CD4-positive, alpha-beta memory T cell (primary cell): ENCODE measurements around the gene A2ML1. TPM values are rescaled to one million over a fixed set of nuclear protein-coding genes. Genes with fewer than 3 reads are reported as not detected.
"Not testable (repeated sequence)": the region's sequence is repeated elsewhere in the genome, so short reads cannot be mapped to it uniquely, and the experiment has no call there.

Source experiments
- CTCF ChIA-PET: fragments of 350-600 bp; sonication (Branson Sonifier 250); formaldehyde crosslinking; loops from one replicate; lab custom pipeline; 2021; ENCODE audit warnings: inconsistent platforms; ENCODE audit not compliant: partially characterized antibody; lab: Charles Lee
- POLR2A ChIA-PET: fragments of 350-600 bp; sonication (Branson Sonifier 250); formaldehyde crosslinking; loops from one replicate; lab custom pipeline; 2021; ENCODE audit not compliant: partially characterized antibody; lab: Charles Lee
- DNase-seq, 5 donors: peaks; one replicate each; pipeline versions ENCODE4 v3.0.0 to v3.0.0-alpha.2; 2020 to 2022; ENCODE audit warnings: mixed read lengths in 1 of 5
- H3K27ac ChIP-seq: one replicate; pipeline ENCODE4 v1.7.0; 2013; ENCODE audit warnings: low read depth, low read length
- H3K27me3 ChIP-seq: 2 replicates; pipeline ENCODE4 v1.7.0; 2013; ENCODE audit warnings: mild to moderate bottlenecking, low read length, moderate library complexity; ENCODE audit not compliant: insufficient read depth
- H3K36me3 ChIP-seq: 2 replicates; pipeline ENCODE4 v1.7.0; 2013; ENCODE audit warnings: mild to moderate bottlenecking, low read length, moderate library complexity; ENCODE audit not compliant: insufficient read depth
- H3K4me1 ChIP-seq: 2 replicates; pipeline ENCODE4 v1.7.0; 2013; ENCODE audit warnings: mild to moderate bottlenecking, low read length, moderate library complexity; ENCODE audit not compliant: insufficient read depth
- H3K4me3 ChIP-seq, 2 donors: one replicate each; pipeline ENCODE4 v1.7.0; 2013; ENCODE audit warnings: low read length in 2 of 2, mild to moderate bottlenecking in 1 of 2
- H3K9me3 ChIP-seq, 2 donors: one replicate each; pipeline ENCODE4 v1.7.0; 2013; ENCODE audit warnings: low read length in 2 of 2, control low read depth in 1 of 2; ENCODE audit not compliant: control insufficient read depth in 1 of 2
- H3K27ac Mint-ChIP-seq, 7 donors: one replicate each; pipeline ENCODE4 v1.8.0; 2020 to 2021; ENCODE audit warnings: mixed read lengths in 7 of 7, mild to moderate bottlenecking in 6 of 7, inconsistent platforms in 3 of 7, moderate library complexity in 3 of 7
- H3K27me3 Mint-ChIP-seq, 2 donors: one replicate each; pipeline ENCODE4 v1.8.0; 2020 to 2021; ENCODE audit warnings: mixed read lengths in 2 of 2
- H3K36me3 Mint-ChIP-seq, 2 donors: one replicate each; pipeline ENCODE4 v1.8.0; 2020 to 2021; ENCODE audit warnings: mixed read lengths in 2 of 2, inconsistent platforms in 1 of 2, mild to moderate bottlenecking in 1 of 2
- H3K4me1 Mint-ChIP-seq, 4 donors: one replicate each; pipeline ENCODE4 v1.8.0; 2020 to 2021; ENCODE audit warnings: mixed read lengths in 4 of 4, mild to moderate bottlenecking in 1 of 4
- H3K4me3 Mint-ChIP-seq, 8 donors: one replicate each; pipeline ENCODE4 v1.8.0; 2020 to 2021; ENCODE audit warnings: mixed read lengths in 8 of 8, mild to moderate bottlenecking in 7 of 8, moderate library complexity in 6 of 8, inconsistent platforms in 3 of 8
- H3K9me3 Mint-ChIP-seq, 8 donors: one replicate each; pipeline ENCODE4 v1.8.0; 2020 to 2021; ENCODE audit warnings: mixed read lengths in 8 of 8, mild to moderate bottlenecking in 5 of 8, inconsistent platforms in 3 of 8, moderate library complexity in 1 of 8
- intact Hi-C: fragments of 100-400 bp; cut with micrococcal nuclease; formaldehyde crosslinking; loops from one replicate; pipeline ENCODE4 v1.15.1; 2023
- polyA plus RNA-seq, 2 donors: library from polyadenylated mRNA; unstranded; fragments of 300-500 nt; fragmentation: Illumina TruSeq; gene quantifications; one replicate each; pipeline ENCODE4 v1.2.3, GENCODE V29; 2021
- total RNA-seq, 2 experiments: library from RNA; stranded (reverse); gene quantifications; one replicate each; pipeline ENCODE4 v1.2.3, GENCODE V29; 2021

A2ML1 gene
- total and polyA plus RNA-seq, 4 experiments from 2014 or later: not detected

GRCh38 chr12:8817856-8818255, 4.6 kb upstream of the A2ML1 start:
- Histone ChIP-seq H3K9me3 (no peaks in the 10 kb centered on the region), H3K27me3 (no peaks in the 10 kb centered on the region), H3K27ac (no peak overlapping the region), H3K36me3 (no peaks in the 10 kb centered on the region), H3K4me3 (no peak overlapping the region), H3K4me1 (no peaks in the 10 kb centered on the region)
- Mint-ChIP-seq H3K4me1 (no peaks in the 10 kb centered on the region), H3K9me3 (no peaks in the 10 kb centered on the region), H3K27me3 (no peaks in the 10 kb centered on the region), H3K27ac (no peak overlapping the region), H3K4me3 (no peak overlapping the region), H3K36me3 (no peaks in the 10 kb centered on the region)
- no peak for DNase-seq
- CTCF ChIA-PET: interaction anchor here (0.6 to 1.2 kb wide), 3 partner anchors 125 to 274 kb away, joined by 4 to 5 read pairs (median 5); no protein-coding TSS in a partner anchor
- intact Hi-C loops: no loop called here
- POLR2A ChIA-PET: no interaction called here

DNA sequence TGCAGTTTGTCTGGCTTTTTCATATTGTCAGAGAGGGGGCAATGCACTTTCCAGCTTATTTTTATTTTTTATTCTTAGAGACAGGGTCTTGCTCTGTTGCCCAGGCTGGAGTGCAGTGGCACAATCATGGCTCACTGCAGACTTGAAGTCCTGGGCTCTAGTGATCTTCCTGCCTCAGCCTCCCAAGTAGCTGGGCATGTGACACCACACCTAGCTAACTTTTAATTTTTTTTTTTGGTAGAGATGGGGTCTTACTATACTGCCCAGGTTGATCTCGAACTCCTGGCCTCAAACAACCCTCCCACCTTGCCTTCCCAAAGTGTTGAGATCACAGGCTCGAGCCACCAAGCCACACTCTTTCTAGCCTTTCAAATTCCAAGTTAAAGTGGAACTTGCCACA, 3.9 kb upstream of the A2ML1 start:
- Mint-ChIP-seq H3K9me3 (no peaks in the 10 kb centered on the region), H3K4me1 (no peaks in the 10 kb centered on the region), H3K36me3 (no peaks in the 10 kb centered on the region), H3K27me3 (no peaks in the 10 kb centered on the region), H3K27ac (no peak overlapping the region), H3K4me3 (no peak overlapping the region)
- H3K36me3 ChIP-seq: no peaks in the 10 kb centered on the region
- no peak for DNase-seq
- H3K9me3 ChIP-seq: no peaks in the 10 kb centered on the region
- H3K4me3 ChIP-seq: no peak overlapping the region
- ChIA-PET CTCF (interaction anchor here (0.6 to 1.2 kb wide), 3 partner anchors 124 to 274 kb away, joined by 4 to 5 read pairs (median 5); no protein-coding TSS in a partner anchor), POLR2A (no interaction called here)
- no peaks in the 10 kb centered on the region for H3K4me1 ChIP-seq
- intact Hi-C loops: no loop called here
- no peaks in the 10 kb centered on the region for H3K27me3 ChIP-seq
- no peak overlapping the region for H3K27ac ChIP-seq

DNA sequence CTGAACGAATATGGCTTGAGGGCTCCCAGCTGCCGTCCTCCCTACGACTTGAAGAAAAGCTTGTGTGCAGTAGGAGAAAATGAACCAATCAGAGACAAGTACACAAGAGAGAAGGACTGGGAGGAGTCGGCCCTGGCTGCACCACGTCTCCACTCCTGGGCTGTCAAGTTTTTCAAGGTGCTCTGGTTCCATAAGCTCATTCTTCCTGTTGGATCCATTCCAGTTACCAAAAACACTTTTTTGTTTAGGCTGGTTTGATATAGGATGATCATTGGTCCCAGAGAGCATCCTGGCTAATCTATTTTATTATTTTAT, 2.8 kb upstream of the A2ML1 start:
- Mint-ChIP-seq H3K27ac (no peak overlapping the region), H3K36me3 (no peaks in the 10 kb centered on the region), H3K27me3 (no peaks in the 10 kb centered on the region), H3K4me3 (no peak overlapping the region), H3K9me3 (no peaks in the 10 kb centered on the region), H3K4me1 (no peaks in the 10 kb centered on the region)
- H3K27me3 ChIP-seq: no peaks in the 10 kb centered on the region
- no peaks in the 10 kb centered on the region for H3K4me1 ChIP-seq
- POLR2A ChIA-PET: no interaction called here
- no peaks in the 10 kb centered on the region for H3K36me3 ChIP-seq
- no peaks in the 10 kb centered on the region for H3K9me3 ChIP-seq
- no peak for DNase-seq
- intact Hi-C loops: no loop called here
- no peak overlapping the region for H3K27ac ChIP-seq
- CTCF ChIA-PET: no interaction called here
- H3K4me3 ChIP-seq: no peak overlapping the region

DNA sequence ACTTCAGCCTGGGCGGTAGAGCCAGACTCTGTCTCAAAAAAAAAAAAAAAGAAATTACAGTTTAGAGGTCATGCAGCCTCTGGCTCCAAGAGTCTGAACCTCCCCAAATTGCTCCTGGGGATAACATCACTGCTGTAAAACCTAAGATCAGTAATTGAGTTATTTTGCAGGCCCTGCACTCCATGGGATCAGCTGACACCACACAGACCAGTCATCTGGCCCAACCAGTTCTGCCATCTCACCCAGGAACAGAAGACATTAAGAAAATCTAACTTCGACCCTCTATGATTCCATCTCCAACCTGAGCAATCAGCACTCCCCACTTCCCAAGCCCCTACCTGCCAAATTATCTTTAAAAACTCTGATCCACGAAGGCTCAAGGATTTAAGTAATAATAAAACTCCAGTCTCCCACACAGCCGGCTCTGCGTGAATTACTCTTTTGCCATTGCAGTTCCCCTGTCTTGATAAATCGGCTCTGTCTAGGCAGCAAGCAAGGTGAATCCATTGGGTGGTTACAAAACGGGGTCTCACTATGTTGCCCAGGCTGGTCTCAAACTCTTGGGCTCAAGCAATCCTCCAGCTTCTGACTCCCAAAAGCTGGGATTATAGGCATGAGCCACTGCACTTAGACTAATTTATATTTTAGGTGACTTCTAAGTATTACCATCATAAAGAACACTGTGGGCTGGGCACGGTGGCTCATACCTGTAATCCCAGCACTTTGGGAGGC, 1.6 kb upstream of the A2ML1 start:
- H3K4me1 Mint-ChIP-seq, H3K4me3 ChIP-seq, H3K9me3 ChIP-seq, H3K4me1 ChIP-seq, H3K27me3 Mint-ChIP-seq, H3K27ac Mint-ChIP-seq, H3K4me3 Mint-ChIP-seq, H3K36me3 Mint-ChIP-seq, DNase-seq, CTCF ChIA-PET, H3K9me3 Mint-ChIP-seq, H3K36me3 ChIP-seq, POLR2A ChIA-PET, intact Hi-C loops, H3K27me3 ChIP-seq, H3K27ac ChIP-seq: not testable (repeated sequence)

- POLR2A ChIA-PET: no interaction called here
Measured at GRCh38 chr12:8821591-8821990, 830 bp upstream of the A2ML1 start.

GRCh38 chr12:8823565-8824300, 1.3 kb downstream of the A2ML1 start:
- no peaks in the 10 kb centered on the region for H3K4me1 ChIP-seq
- H3K36me3 ChIP-seq: no peaks in the 10 kb centered on the region
- H3K27ac ChIP-seq: no peak overlapping the region
- POLR2A ChIA-PET: interaction anchor here (0.6 to 0.7 kb wide), 2 partner anchors 142 to 1249 kb away, joined by 3 read pairs; no protein-coding TSS in a partner anchor
- Mint-ChIP-seq H3K27me3 (peaks cover 4% of the 10 kb centered on the region in 2 donors), H3K9me3 (peaks cover 0 to 6% (median 3%) of the 10 kb centered on the region in 8 donors), H3K4me1 (peaks cover 0 to 2% (median 0%) of the 10 kb centered on the region in 4 donors), H3K4me3 (no peak overlapping the region), H3K36me3 (no peaks in the 10 kb centered on the region), H3K27ac (no peak overlapping the region)
- H3K4me3 ChIP-seq: no peak overlapping the region
- DNase-seq: no peak
- H3K27me3 ChIP-seq: no peaks in the 10 kb centered on the region
- H3K9me3 ChIP-seq: no peaks in the 10 kb centered on the region
- intact Hi-C loops: loop anchor here (1.0 kb wide), 2 partner anchors 141 to 279 kb away; no protein-coding TSS in a partner anchor
- CTCF ChIA-PET: interaction anchor here (1.1 kb wide), 2 partner anchors 166 to 280 kb away, joined by 3 to 5 read pairs; no protein-coding TSS in a partner anchor

More at GRCh38 chr12:8821591-8821990, 830 bp upstream of the A2ML1 start:
- DNase-seq: no peak
- no peak overlapping the region for H3K4me3 Mint-ChIP-seq
- Histone ChIP-seq H3K27ac (no peak overlapping the region), H3K36me3 (no peaks in the 10 kb centered on the region), H3K4me3 (no peak overlapping the region), H3K4me1 (no peaks in the 10 kb centered on the region), H3K27me3 (no peaks in the 10 kb centered on the region), H3K9me3 (no peaks in the 10 kb centered on the region)
- CTCF ChIA-PET: no interaction called here
- H3K36me3 Mint-ChIP-seq: no peaks in the 10 kb centered on the region
- H3K9me3 Mint-ChIP-seq: peaks cover 0 to 3% (median 1%) of the 10 kb centered on the region in 8 donors
- intact Hi-C loops: no loop called here
- H3K4me1 Mint-ChIP-seq: no peaks in the 10 kb centered on the region
- peaks cover 0 to 3% of the 10 kb centered on the region in 2 donors for H3K27me3 Mint-ChIP-seq
- H3K27ac Mint-ChIP-seq: no peak overlapping the region

- no peaks in the 10 kb centered on the region for H3K9me3 ChIP-seq
- intact Hi-C loops: no loop called here
- H3K4me3 ChIP-seq: no peak overlapping the region
- Mint-ChIP-seq H3K9me3 (peaks cover 0 to 6% (median 3%) of the 10 kb centered on the region in 8 donors), H3K4me1 (peaks cover 0 to 2% (median 0%) of the 10 kb centered on the region in 4 donors), H3K4me3 (no peak overlapping the region), H3K36me3 (no peaks in the 10 kb centered on the region), H3K27me3 (peaks cover 7 to 8% of the 10 kb centered on the region in 2 donors), H3K27ac (peak overlapping the region in 1 of 7 donors; percentile 1)
- no peaks in the 10 kb centered on the region for H3K27me3 ChIP-seq
- no peaks in the 10 kb centered on the region for H3K36me3 ChIP-seq
- DNase-seq: no peak
- H3K4me1 ChIP-seq: no peaks in the 10 kb centered on the region
- ChIA-PET POLR2A (no interaction called here), CTCF (no interaction called here)
- no peak overlapping the region for H3K27ac ChIP-seq
Measured at GRCh38 chr12:8827551-8828256, 5.3 kb downstream of the A2ML1 start.
